A549 (cell line): Measurements from ENCODE around the gene MRPL51.

Experiments
- ATOH8 ChIP-seq: fragments of 250-450 bp; sonication (Bioruptor Pico); IDR thresholded peaks from 2 replicates; pipeline ENCODE4 v1.5.0; 2020; ENCODE audit warnings: low read depth, mild to moderate bottlenecking, moderate library complexity
- CTCF ChIP-seq: fragments of >200 bp; sonication (Bioruptor Twin); formaldehyde crosslinking; IDR thresholded peaks from 3 replicates; pipeline ENCODE4 v1.5.1; 2016
- HEYL ChIP-seq: fragments of 250-450 bp; sonication (Bioruptor Pico); IDR thresholded peaks from 2 replicates; pipeline ENCODE4 v1.8.0; 2021; ENCODE audit warnings: mild to moderate bottlenecking, moderate library complexity
- JUNB ChIP-seq: fragments of >200 bp; sonication (Bioruptor Twin); formaldehyde crosslinking; IDR thresholded peaks from 2 replicates; pipeline ENCODE4 v1.6.1; 2016
- POLR2A ChIP-seq: IDR thresholded peaks from 2 replicates; pipeline ENCODE4 v1.6.1; 2012; ENCODE audit warnings: mild to moderate bottlenecking, low read length
- RAD21 ChIP-seq, 2 experiments: fragments of >200 bp in 1 of 2; sonication (Bioruptor Twin) in 1 of 2; formaldehyde crosslinking in 1 of 2; IDR thresholded peaks in 1 of 2; conservative IDR thresholded peaks in 1 of 2; 2 replicates in 1 of 2; 3 replicates in 1 of 2; pipeline ENCODE4 v1.6.1; 2012 to 2018; ENCODE audit warnings: inconsistent platforms in 1 of 2
- ZFP36 ChIP-seq: fragments of 450-650 bp; IDR thresholded peaks from 2 replicates; pipeline ENCODE4 v1.6.1; 2014; ENCODE audit warnings: borderline replicate concordance; ENCODE audit not compliant: partially characterized antibody

- TF ChIP-seq JUNB (no peak), CTCF (no peak), RAD21 (conservative IDR thresholded peaks at IDR 0.05 in 1 of 2, IDR thresholded peaks at IDR 0.05 in 1 of 2) (no peak; a peak in 1 of 5 replicates), ATOH8 (CRISPR knock-in tag) (0 out of 2 replicates have a peak, but pooled peaks have one; percentile 10), POLR2A (peak; percentile 99), ZFP36 (no peak), HEYL (CRISPR knock-in tag) (no peak)
These were observed 41.0 kb upstream of the MRPL51 start, which contains the start of gene GAPDH for GRCh38 chr12:6533923-6534694.
